Natural killer cell treated with Interleukin-12 subunit alpha and Interleukin-12 subunit beta and Interleukin-15 and Interleukin-18, amount 100 ng/mL, for 72 hours (primary cell): ENCODE data around the gene TSFM. TPM values are rescaled to one million over a fixed set of nuclear protein-coding genes. Genes with fewer than 3 reads are reported as not detected.

ENCODE experiments used
- ATAC-seq, 2 donors: fragments of 150-1000 bp; cut with Tn5 transposase in 1 of 2; sonication (Bioruptor Pico), chemical (Tn5 transposase) in 1 of 2; 2 replicates each; pipeline ENCODE4 v1.10.0; 2021
- DNase-seq: peaks from one replicate; pipeline ENCODE4 v3.0.0; 2022; ENCODE audit warnings: low spot score
- H3K27ac Mint-ChIP-seq, 2 donors: 1 replicate in 1 of 2; 2 replicates in 1 of 2; pipeline ENCODE4 v1.8.0; 2022; ENCODE audit warnings: mixed read lengths in 2 of 2, mild to moderate bottlenecking in 1 of 2, moderate library complexity in 1 of 2
- H3K27me3 Mint-ChIP-seq, 2 donors: 1 replicate in 1 of 2; 2 replicates in 1 of 2; pipeline ENCODE4 v1.8.0; 2022; ENCODE audit warnings: mixed read lengths in 2 of 2
- H3K36me3 Mint-ChIP-seq: one replicate; pipeline ENCODE4 v1.8.0; 2022; ENCODE audit warnings: mixed read lengths
- H3K4me1 Mint-ChIP-seq, 2 donors: 1 replicate in 1 of 2; 2 replicates in 1 of 2; pipeline ENCODE4 v1.8.0; 2022; ENCODE audit warnings: low read depth in 2 of 2, mixed read lengths in 2 of 2, mild to moderate bottlenecking in 1 of 2
- H3K4me3 Mint-ChIP-seq: one replicate; pipeline ENCODE4 v1.8.0; 2022; ENCODE audit warnings: mixed read lengths
- H3K9me3 Mint-ChIP-seq: 2 replicates; pipeline ENCODE4 v1.8.0; 2022; ENCODE audit warnings: mixed read lengths
- total RNA-seq, 2 donors: library from RNA; stranded (reverse); gene quantifications; one replicate each; pipeline ENCODE4 v1.2.3, GENCODE V29; 2022

TSFM gene
- total RNA-seq = 10 to 100 TPM; 43.2 to 44.6 TPM

DNA sequence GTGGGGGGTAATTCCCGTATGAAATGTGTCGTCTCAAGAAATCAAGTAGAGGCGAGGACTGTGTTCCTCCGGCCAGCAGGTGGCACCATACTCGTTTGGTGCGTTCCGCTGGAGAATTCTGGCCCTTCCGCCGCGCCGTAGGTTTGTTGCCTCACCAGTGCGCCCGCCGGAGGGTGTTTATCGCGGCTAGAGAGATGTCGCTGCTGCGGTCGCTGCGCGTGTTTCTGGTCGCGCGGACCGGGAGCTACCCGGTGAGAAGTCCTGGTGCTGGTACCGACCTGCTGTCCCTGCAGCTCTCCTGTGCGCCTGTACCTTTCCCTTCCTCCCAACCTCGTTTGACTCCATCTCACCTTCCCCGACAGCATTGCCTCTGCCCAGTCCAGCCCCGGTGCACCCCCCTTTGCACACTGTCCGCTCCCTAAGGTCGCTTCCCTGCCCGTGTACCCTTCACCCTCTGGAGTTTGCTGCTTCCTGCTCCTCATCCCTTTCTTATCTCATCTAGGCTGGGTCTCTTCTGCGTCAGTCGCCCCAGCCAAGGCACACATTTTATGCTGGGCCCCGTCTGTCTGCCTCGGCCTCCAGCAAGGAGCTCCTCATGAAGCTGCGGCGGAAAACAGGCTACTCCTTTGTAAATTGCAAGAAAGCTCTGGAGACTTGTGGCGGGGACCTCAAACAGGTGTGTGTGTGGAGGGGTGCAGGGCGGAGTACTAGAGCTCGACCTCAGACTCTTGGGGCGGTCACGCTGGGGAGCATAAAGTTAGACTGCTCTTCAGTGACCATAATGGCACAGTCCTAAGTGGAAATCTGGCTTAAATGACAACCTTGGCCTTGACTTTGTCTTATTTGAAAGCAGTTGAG lies at the start of gene TSFM:
Gene TSFM, plus strand, starts transcription at position 180 of the 858 bp plus-strand sequence. Its CDS starts 15 bp downstream, at position 195.
- peak within 1 kb of the TSS; percentile 98 for H3K4me3 Mint-ChIP-seq
- no peaks in the 10 kb centered on the region for H3K9me3 Mint-ChIP-seq
- no peaks in the 10 kb centered on the region for H3K27me3 Mint-ChIP-seq
- ATAC-seq = peak; percentile 91 to 92
- DNase-seq = peak; percentile 95
- peaks cover 34 to 35% of the 10 kb centered on the region in 2 donors for H3K4me1 Mint-ChIP-seq
- H3K27ac Mint-ChIP-seq = peak within 1 kb of the TSS; percentile 81 to 94
- peaks cover 17% of the 10 kb centered on the region for H3K36me3 Mint-ChIP-seq

- H3K4me3 Mint-ChIP-seq = no peak overlapping the region
- H3K4me1 Mint-ChIP-seq = peaks cover 6 to 11% of the 10 kb centered on the region in 2 donors
- peaks cover 8% of the 10 kb centered on the region for H3K36me3 Mint-ChIP-seq
- ATAC-seq (no peak), DNase-seq (no peak)
- no peaks in the 10 kb centered on the region for H3K27me3 Mint-ChIP-seq
- no peak overlapping the region for H3K27ac Mint-ChIP-seq
- no peaks in the 10 kb centered on the region for H3K9me3 Mint-ChIP-seq
Observed at GRCh38 chr12:57733928-57734327, 48.7 kb upstream of the TSFM start.

DNA sequence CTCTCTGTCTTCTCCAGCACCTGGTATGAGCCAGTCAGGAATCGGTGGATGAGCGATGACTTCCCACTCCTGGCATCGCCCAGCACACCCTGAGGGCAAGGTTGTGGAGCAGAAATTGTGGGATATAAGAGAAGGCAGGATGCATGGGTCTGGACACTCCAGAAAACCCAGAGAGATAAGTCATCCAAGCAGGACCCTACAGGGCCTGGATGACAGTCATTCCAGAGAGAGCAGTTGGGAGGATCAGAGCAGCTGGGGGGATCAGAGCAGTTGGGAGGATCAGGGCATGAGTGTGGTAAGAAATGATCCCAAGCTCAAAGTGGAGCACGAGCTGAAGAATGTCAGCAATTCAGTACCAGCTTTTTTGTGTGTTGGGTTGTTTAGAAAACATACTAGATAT lies 48.0 kb upstream of the TSFM start:
- DNase-seq (no peak), ATAC-seq (no peak)
- peaks cover 12 to 17% of the 10 kb centered on the region in 2 donors for H3K4me1 Mint-ChIP-seq
- no peaks in the 10 kb centered on the region for H3K27me3 Mint-ChIP-seq
- H3K9me3 Mint-ChIP-seq = no peaks in the 10 kb centered on the region
- H3K36me3 Mint-ChIP-seq = peaks cover 8% of the 10 kb centered on the region
- peak overlapping the region in 1 of 2 donors; percentile 28 for H3K27ac Mint-ChIP-seq
- no peak overlapping the region for H3K4me3 Mint-ChIP-seq

DNA sequence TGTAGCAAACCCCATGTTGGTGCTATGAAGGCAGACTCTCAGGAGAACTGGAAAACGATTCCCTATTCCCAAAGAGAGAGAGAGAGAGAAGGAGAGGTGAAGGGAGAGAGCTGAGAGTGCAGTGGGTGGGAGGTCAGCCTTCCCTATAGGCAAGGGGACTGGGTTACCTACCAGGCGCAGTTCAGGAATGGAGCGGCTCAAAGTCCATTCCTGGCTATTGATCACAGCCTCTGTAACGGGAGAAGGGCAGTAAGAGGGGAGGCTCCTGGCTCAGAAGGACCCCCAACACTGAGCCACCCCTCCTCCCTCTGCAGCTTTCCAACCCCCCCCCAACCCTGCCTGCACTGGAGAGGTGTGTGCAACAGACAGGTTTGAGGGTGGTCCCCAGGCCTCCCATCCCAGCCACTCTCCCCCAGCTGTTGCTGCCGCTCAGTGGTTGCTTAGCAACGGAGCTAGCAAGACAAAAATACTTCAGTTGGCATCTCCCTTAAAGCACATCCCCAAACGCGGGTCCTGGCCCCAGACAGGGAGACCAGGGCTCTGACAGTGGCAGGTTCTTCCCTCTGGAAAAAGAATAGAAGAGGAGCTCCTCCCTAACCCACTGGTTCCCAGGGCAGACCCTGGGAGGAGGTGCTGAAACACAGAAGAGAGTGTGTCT lies 47.3 kb upstream of the TSFM start:
- Mint-ChIP-seq H3K27me3 (no peaks in the 10 kb centered on the region), H3K9me3 (no peaks in the 10 kb centered on the region), H3K36me3 (peaks cover 8% of the 10 kb centered on the region), H3K27ac (no peak overlapping the region), H3K4me1 (peaks cover 13 to 18% of the 10 kb centered on the region in 2 donors), H3K4me3 (no peak overlapping the region)
- DNase-seq (no peak), ATAC-seq (no peak)

- Mint-ChIP-seq H3K4me3 (no peak overlapping the region), H3K36me3 (peaks cover 8% of the 10 kb centered on the region), H3K4me1 (peaks cover 21 to 25% of the 10 kb centered on the region in 2 donors), H3K9me3 (no peaks in the 10 kb centered on the region), H3K27me3 (no peaks in the 10 kb centered on the region), H3K27ac (peak overlapping the region in 1 of 2 donors; percentile 57)
- DNase-seq (no peak), ATAC-seq (no peak)
Observed at GRCh38 chr12:57735952-57736740, 46.4 kb upstream of the TSFM start.

DNA sequence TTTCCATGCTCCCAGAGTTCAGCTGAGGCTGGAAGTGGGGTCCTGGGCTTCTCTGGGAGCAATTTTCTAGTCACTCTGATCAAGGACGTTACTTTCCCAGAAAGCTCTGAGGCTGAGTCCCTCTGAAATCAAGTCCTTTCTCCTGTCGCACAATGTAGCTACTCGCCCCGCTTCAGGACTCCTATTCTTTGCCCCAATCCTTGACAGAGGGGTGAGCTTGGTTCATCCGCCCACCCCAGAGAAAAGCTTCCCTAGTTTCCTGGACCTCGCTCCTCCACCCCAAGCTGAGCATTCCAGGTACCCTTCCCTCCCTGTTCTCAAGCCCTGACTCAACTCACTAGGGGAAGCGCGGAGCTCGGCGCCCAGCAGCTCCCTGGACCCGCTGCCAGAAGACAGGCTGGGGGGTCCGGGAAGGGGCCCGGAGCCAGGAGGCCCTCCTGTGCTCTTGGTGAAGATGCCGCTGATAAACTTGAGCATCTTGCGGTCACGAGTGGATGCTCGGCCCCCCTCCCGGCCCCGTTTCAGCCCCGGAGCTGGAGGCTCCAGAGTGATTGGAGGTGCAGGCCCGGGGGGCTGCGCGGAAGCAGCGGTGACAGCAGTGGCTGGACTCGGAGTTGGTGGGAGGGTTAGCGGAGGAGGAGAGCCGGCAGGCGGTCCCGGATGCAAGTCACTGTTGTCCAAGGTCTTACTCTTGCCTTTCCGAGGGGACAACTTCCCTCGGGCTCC lies 45.7 kb upstream of the TSFM start:
- Mint-ChIP-seq H3K27ac (peak overlapping the region in 1 of 2 donors; percentile 57), H3K4me3 (no peak overlapping the region), H3K27me3 (no peaks in the 10 kb centered on the region), H3K9me3 (no peaks in the 10 kb centered on the region), H3K36me3 (peaks cover 8% of the 10 kb centered on the region), H3K4me1 (peaks cover 28 to 32% of the 10 kb centered on the region in 2 donors)
- ATAC-seq = no peak
- no peak for DNase-seq

DNA sequence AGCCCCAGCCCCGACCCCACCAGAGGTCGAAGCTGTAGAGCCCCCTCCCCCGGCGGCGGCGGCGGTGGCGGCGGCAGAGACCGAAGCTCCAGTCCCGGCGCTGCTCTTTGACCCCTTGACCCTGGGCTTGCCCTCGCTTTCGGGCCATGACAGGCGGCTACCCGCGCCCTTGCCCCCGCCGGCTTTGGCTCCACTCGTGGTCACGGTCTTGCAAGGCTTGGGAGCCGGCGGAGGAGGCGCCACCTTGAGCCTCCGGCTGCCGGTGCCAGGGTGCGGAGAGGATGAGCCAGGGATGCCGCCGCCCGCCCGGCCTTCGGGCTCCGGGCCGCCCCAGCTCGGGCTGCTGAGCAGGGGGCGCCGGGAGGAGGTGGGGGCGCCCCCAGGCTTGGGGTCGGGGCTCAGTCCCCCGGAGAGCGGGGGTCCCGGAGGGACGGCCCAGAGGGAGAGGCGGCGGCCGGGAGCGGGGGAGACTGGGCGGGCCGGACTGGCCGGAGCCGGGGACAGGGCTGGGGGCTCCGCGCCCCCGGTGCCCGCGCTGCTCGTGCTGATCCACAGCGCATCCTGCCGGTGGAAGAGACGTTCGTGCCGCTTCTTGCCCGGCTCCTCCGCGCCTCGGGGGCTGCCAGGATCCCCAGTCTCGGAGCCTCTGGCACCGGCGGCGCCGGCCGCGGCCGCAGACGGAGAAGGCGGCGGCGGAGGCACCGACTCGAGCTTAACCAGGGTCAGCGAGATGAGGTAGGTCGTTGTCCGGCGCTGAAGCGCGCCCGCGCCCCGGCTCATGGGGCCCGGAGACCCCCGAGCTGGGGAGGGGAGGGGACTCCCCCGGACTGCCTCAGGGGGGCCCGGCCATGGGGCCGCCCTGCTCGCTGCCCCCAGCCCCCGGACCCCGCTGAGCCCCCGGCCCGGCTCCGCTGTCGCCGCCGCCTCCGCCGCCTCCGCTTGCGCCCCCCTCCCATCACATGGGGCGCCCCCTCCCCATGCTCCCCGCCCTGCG lies 44.8 kb upstream of the TSFM start:
- no peak for DNase-seq
- Mint-ChIP-seq H3K36me3 (peaks cover 8% of the 10 kb centered on the region), H3K4me1 (peaks cover 34 to 39% of the 10 kb centered on the region in 2 donors), H3K4me3 (no peak overlapping the region), H3K27ac (no peak overlapping the region), H3K27me3 (no peaks in the 10 kb centered on the region), H3K9me3 (no peaks in the 10 kb centered on the region)
- ATAC-seq = no peak

- no peaks in the 10 kb centered on the region for H3K9me3 Mint-ChIP-seq
- peaks cover 34 to 39% of the 10 kb centered on the region in 2 donors for H3K4me1 Mint-ChIP-seq
- ATAC-seq (no peak), DNase-seq (no peak)
- H3K27me3 Mint-ChIP-seq = no peaks in the 10 kb centered on the region
- peaks cover 8% of the 10 kb centered on the region for H3K36me3 Mint-ChIP-seq
- H3K27ac Mint-ChIP-seq = peak within 1 kb of the TSS; percentile 47 to 91
- peak within 1 kb of the TSS; percentile 69 for H3K4me3 Mint-ChIP-seq
Observed at GRCh38 chr12:57738661-57739237, 43.8 kb upstream of the TSFM start, which contains the start of gene AGAP2. Gene AGAP2, minus strand, starts transcription at chr12:57738742. Its CDS starts 496 bp downstream, at chr12:57738246.

DNA sequence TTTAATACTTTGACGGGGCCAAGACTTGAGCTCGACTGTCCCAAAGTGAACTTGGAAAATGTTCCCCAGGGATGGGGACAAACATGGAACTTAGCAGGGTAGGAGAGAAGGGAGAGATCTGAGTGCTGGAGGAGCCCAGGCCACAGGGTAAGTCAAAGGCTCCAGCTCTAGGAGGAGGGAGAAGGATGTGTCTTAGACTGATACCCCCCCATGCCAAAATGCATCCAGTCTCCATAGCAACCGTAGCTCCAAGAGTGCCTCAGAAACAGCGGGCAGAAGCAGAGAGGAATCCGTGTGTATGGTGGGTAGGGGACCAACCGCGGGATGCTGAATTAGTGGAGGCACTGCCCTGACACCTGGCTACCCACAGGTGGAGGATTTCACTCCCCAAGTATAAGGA lies 43.2 kb upstream of the TSFM start:
- peaks cover 7% of the 10 kb centered on the region for H3K36me3 Mint-ChIP-seq
- DNase-seq (no peak), ATAC-seq (no peak)
- peaks cover 40 to 43% of the 10 kb centered on the region in 2 donors for H3K4me1 Mint-ChIP-seq
- peak overlapping the region; percentile 69 for H3K4me3 Mint-ChIP-seq
- peak overlapping the region; percentile 47 to 91 for H3K27ac Mint-ChIP-seq
- H3K9me3 Mint-ChIP-seq = no peaks in the 10 kb centered on the region
- H3K27me3 Mint-ChIP-seq = no peaks in the 10 kb centered on the region

- H3K27me3 Mint-ChIP-seq = no peaks in the 10 kb centered on the region
- H3K4me3 Mint-ChIP-seq = peak overlapping the region; percentile 69
- H3K4me1 Mint-ChIP-seq = peaks cover 46% of the 10 kb centered on the region in 2 donors
- no peak for DNase-seq
- H3K9me3 Mint-ChIP-seq = no peaks in the 10 kb centered on the region
- H3K27ac Mint-ChIP-seq = peak overlapping the region; percentile 88 to 98
- H3K36me3 Mint-ChIP-seq = peaks cover under 1% of the 10 kb centered on the region
- ATAC-seq = no peak
Observed at GRCh38 chr12:57739914-57740538, 42.6 kb upstream of the TSFM start.

DNA sequence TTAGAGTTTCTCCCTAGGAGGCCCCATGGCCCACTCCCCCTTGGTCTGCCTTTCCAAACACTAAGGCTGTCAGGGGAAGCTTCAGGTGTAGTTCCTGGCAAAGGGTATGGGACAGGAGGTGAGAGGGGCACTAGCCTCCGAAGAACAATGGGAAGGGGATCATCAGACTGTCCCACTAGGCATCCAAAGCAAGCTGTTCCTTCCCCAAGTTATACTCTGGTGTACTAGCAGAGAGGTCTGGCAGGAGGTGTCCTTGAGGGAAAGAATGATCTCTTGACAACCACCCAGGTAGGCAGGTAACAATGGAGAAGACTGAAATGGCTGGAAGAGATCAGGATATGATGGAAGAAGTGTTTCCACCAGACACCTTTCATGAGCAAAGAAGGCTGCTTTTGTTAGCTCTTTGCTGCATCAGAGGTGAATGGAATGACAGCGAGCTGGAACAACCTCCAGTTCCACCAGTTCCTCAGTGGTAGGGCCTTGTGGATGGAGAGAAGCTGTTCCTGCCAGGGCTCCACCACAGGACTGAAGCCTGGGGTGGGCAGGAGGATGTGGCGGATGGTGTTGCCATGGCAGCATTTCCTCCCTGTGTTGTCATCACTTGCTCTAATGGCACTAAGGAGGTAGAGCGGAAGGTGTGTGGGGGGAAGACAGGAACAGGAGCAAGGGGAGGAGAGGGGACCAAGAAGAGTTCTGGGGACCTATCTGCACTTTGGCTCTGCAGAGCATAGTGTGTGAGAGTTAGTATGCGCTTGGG lies 41.8 kb upstream of the TSFM start:
- ATAC-seq (peak; percentile 70 to 80), DNase-seq (peak; percentile 86)
- Mint-ChIP-seq H3K4me1 (peaks cover 53 to 54% of the 10 kb centered on the region in 2 donors), H3K36me3 (no peaks in the 10 kb centered on the region), H3K9me3 (no peaks in the 10 kb centered on the region), H3K27ac (peak overlapping the region; percentile 88 to 98), H3K4me3 (peak overlapping the region; percentile 98), H3K27me3 (no peaks in the 10 kb centered on the region)
